Liver (tissue), 9 donors: ENCODE data around the gene NAP1L1. TPM values are rescaled to one million over a fixed set of nuclear protein-coding genes. Genes with fewer than 3 reads are reported as not detected.

Source experiments
- DNase-seq: peaks from one replicate; pipeline ENCODE4 v3.0.0-alpha.2; 2017; ENCODE audit warnings: low spot score
- H3K27ac ChIP-seq, 2 donors: one replicate each; pipeline ENCODE4 v1.7.0; 2013; ENCODE audit warnings: inconsistent platforms in 2 of 2, low read length in 2 of 2, control low read depth in 1 of 2, low read depth in 1 of 2, mild to moderate bottlenecking in 1 of 2
- H3K27me3 ChIP-seq, 4 donors: one replicate each; pipeline versions ENCODE4 v1.6.1 to v1.7.0; 2013; ENCODE audit warnings: low read length in 3 of 4, inconsistent platforms in 1 of 4, mild to moderate bottlenecking in 1 of 4, moderate library complexity in 1 of 4; ENCODE audit not compliant: control insufficient read depth in 4 of 4, insufficient read depth in 4 of 4
- H3K36me3 ChIP-seq, 4 donors: one replicate each; pipeline versions ENCODE4 v1.6.1 to v1.7.0; 2013; ENCODE audit warnings: low read length in 3 of 4, mild to moderate bottlenecking in 3 of 4, low read depth in 1 of 4, moderate library complexity in 1 of 4; ENCODE audit not compliant: control insufficient read depth in 4 of 4, insufficient read depth in 3 of 4
- H3K4me1 ChIP-seq, 4 donors: one replicate each; pipeline versions ENCODE4 v1.6.1 to v1.7.0; 2013; ENCODE audit warnings: low read length in 3 of 4, mild to moderate bottlenecking in 3 of 4, moderate library complexity in 1 of 4; ENCODE audit not compliant: control insufficient read depth in 4 of 4, insufficient read depth in 4 of 4
- H3K4me3 ChIP-seq, 3 donors: one replicate each; pipeline versions ENCODE4 v1.6.1 to v1.7.0; 2013; ENCODE audit warnings: low read length in 3 of 3, control low read depth in 1 of 3, low read depth in 1 of 3, mild to moderate bottlenecking in 1 of 3
- H3K9ac ChIP-seq, 2 donors: one replicate each; pipeline ENCODE4 v1.7.0; 2013; ENCODE audit warnings: low read length in 2 of 2, mild to moderate bottlenecking in 2 of 2, moderate library complexity in 2 of 2, control low read depth in 1 of 2, low read depth in 1 of 2
- H3K9me3 ChIP-seq, 4 donors: one replicate each; pipeline versions ENCODE4 v1.6.1 to v1.7.0; 2013; ENCODE audit warnings: low read length in 3 of 4; ENCODE audit not compliant: control insufficient read depth in 4 of 4
- CTCF ChIP-seq: fragments of 150-350 bp; IDR thresholded peaks from 2 replicates; pipeline ENCODE4 v1.5.1; 2017; ENCODE audit warnings: improper control_type of control experiment, low read depth, low read length; ENCODE audit not compliant: missing input control
- EGR1 ChIP-seq, 2 donors: IDR thresholded peaks; 2 replicates each; pipeline ENCODE4 v1.6.1; 2016 to 2018; ENCODE audit warnings: antibody characterized with exemption in 2 of 2, low read depth in 2 of 2
- GABPA ChIP-seq, 2 donors: IDR thresholded peaks in 1 of 2; conservative IDR thresholded peaks in 1 of 2; 2 replicates each; pipeline ENCODE4 v1.6.1; 2016; ENCODE audit warnings: antibody characterized with exemption in 2 of 2, mild to moderate bottlenecking in 1 of 2, moderate library complexity in 1 of 2
- HNF4A ChIP-seq, 2 donors: conservative IDR thresholded peaks; 2 replicates each; pipeline ENCODE4 v1.6.1; 2016; ENCODE audit warnings: antibody characterized with exemption in 2 of 2, mild to moderate bottlenecking in 2 of 2
- HNF4G ChIP-seq: IDR thresholded peaks from 2 replicates; pipeline ENCODE4 v1.6.1; 2016; ENCODE audit warnings: antibody characterized with exemption
- JUND ChIP-seq, 2 donors: IDR thresholded peaks; 2 replicates each; pipeline ENCODE4 v1.6.1; 2016; ENCODE audit warnings: antibody characterized with exemption in 2 of 2
- NR2F2 ChIP-seq: IDR thresholded peaks from 2 replicates; pipeline ENCODE4 v1.6.1; 2016; ENCODE audit warnings: antibody characterized with exemption
- RAD21 ChIP-seq, 2 donors: IDR thresholded peaks; 2 replicates each; pipeline ENCODE4 v1.6.1; 2016; ENCODE audit warnings: antibody characterized with exemption in 2 of 2, mild to moderate bottlenecking in 2 of 2
- REST ChIP-seq: IDR thresholded peaks from 2 replicates; pipeline ENCODE4 v1.6.1; 2016; ENCODE audit warnings: antibody characterized with exemption, mild to moderate bottlenecking
- RXRA ChIP-seq, 2 donors: IDR thresholded peaks; 2 replicates each; pipeline ENCODE4 v1.6.1; 2017 to 2018; ENCODE audit warnings: antibody characterized with exemption in 2 of 2, mild to moderate bottlenecking in 1 of 2
- SP1 ChIP-seq: IDR thresholded peaks from 2 replicates; pipeline ENCODE4 v1.6.1; 2018; ENCODE audit warnings: antibody characterized with exemption, mild to moderate bottlenecking
- TAF1 ChIP-seq: conservative IDR thresholded peaks from 2 replicates; pipeline ENCODE4 v1.6.1; 2016; ENCODE audit warnings: antibody characterized with exemption, mild to moderate bottlenecking
- YY1 ChIP-seq: IDR thresholded peaks from 2 replicates; pipeline ENCODE4 v1.6.1; 2016; ENCODE audit warnings: antibody characterized with exemption, mild to moderate bottlenecking
- ZBTB33 ChIP-seq: IDR thresholded peaks from 2 replicates; pipeline ENCODE4 v1.6.1; 2016; ENCODE audit warnings: antibody characterized with exemption
- WGBS: extraction: QIAGEN DNeasy Blood & Tissue Kit; methylation state at CpG from one replicate; pipeline ENCODE4 v1.1.7; 2013; 5-methylcytosine and 5-hydroxymethylcytosine counted together
- polyA plus RNA-seq, 2 donors: library from polyadenylated mRNA; stranded (reverse) in 1 of 2; unstranded in 1 of 2; fragments of 200-250 nt in 1 of 2; fragments of >200 nt in 1 of 2; fragmentation: Nextera tagmentation in 1 of 2; extraction: Ambion mirVana in 1 of 2; gene quantifications; one replicate each; pipeline versions ENCODE4 v1.2.1 to v1.2.3, GENCODE V29; 2013 to 2015
- total RNA-seq, 2 donors: library from RNA; depleted of rRNA; stranded (reverse); fragments of >200 nt; gene quantifications; one replicate each; pipeline ENCODE4 v1.2.3, GENCODE V29; 2014
- TF ChIP-seq, protein P1 (sequence below): IDR thresholded peaks from 2 replicates; pipeline ENCODE4 v1.6.1; 2016; ENCODE audit warnings: antibody characterized with exemption
- TF ChIP-seq, protein P2 (sequence below): IDR thresholded peaks from 2 replicates; pipeline ENCODE4 v1.6.1; 2016; ENCODE audit warnings: antibody characterized with exemption
- donor health status: healthy.
- donor health status: healthy.
- donor health status: healthy.
- donor health status: healthy.
- donor health status: healthy.

NAP1L1 gene
- total and polyA plus RNA-seq, 4 donors: 36.6 to 74.7 (median 42.4) TPM

DNA sequence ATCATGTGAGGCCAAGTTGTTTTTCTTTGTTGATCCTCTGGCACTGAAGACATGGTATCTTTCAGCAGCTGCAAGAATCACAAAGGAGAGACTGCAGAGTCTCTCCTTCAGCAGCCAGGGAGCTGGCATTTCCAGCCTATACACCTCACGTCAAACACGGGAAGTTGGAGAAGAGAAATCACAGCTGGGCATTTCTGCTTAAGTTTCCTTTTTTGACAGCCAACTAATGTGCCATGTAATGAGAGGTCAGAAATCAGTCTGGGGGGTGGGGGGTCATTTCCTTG, 81.2 kb downstream of the NAP1L1 start:
- WGBS: 81% methylated on average over 2 of the region's 2 CpGs
- DNase-seq: no peak

More for the DNA sequence above, 81.2 kb downstream of the NAP1L1 start:
- Histone ChIP-seq H3K9ac (no peak overlapping the region), H3K27ac (no peak overlapping the region), H3K4me1 (no peaks in the 10 kb centered on the region), H3K36me3 (no peaks in the 10 kb centered on the region), H3K27me3 (no peaks in the 10 kb centered on the region), H3K4me3 (no peak overlapping the region), H3K9me3 (peaks cover 0 to 2% (median 0%) of the 10 kb centered on the region in 4 donors)
- TF ChIP-seq, protein P1, sequence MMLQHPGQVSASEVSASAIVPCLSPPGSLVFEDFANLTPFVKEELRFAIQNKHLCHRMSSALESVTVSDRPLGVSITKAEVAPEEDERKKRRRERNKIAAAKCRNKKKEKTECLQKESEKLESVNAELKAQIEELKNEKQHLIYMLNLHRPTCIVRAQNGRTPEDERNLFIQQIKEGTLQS: no peak
- TF ChIP-seq JUND (IDR thresholded peaks at IDR 0.05): no peak
- no peak for TF ChIP-seq YY1
- TF ChIP-seq, protein P2, sequence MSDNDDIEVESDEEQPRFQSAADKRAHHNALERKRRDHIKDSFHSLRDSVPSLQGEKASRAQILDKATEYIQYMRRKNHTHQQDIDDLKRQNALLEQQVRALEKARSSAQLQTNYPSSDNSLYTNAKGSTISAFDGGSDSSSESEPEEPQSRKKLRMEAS: no peak
- no peak for TF ChIP-seq EGR1 (IDR thresholded peaks at IDR 0.05; ENCODE audit: low read depth in 2 of 2)
- TF ChIP-seq HNF4G: no peak
- TF ChIP-seq HNF4A (conservative IDR thresholded peaks at IDR 0.05): no peak
- no peak for TF ChIP-seq RAD21 (IDR thresholded peaks at IDR 0.05)
- no peak for TF ChIP-seq ZBTB33
- TF ChIP-seq CTCF: no peak
- no peak for TF ChIP-seq RXRA (IDR thresholded peaks at IDR 0.05)
- TF ChIP-seq GABPA (IDR thresholded peaks at IDR 0.05 in 1 of 2, conservative IDR thresholded peaks at IDR 0.05 in 1 of 2): no peak
- no peak for TF ChIP-seq NR2F2
- no peak for TF ChIP-seq REST
- no peak for TF ChIP-seq SP1
- no peak for TF ChIP-seq TAF1
